ENCODE data around the gene MRPL21.
"Not testable (repeated sequence)": the region's sequence is repeated elsewhere in the genome, so short reads cannot be mapped to it uniquely, and the experiment has no call there.

The MRPL21 gene

DNA sequence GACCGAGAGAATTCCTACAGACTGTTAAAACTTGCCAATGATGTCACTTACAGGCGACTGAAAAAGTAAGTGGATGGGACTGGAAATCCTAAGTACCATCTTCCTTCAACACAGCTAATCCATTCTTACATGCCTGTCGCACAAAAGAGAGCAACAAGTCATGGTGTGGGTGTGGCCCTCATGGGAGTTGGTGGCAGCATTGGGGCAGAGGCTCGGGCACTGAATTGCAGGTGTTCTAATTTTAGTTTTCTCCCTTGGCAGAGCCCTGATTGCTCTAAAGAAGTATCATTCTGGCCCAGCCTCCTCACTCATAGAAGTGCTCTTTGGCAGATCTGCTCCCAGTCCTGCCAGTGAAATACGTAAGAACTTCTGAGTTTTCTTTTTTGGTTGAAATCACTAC, 4.6 kb upstream of the MRPL21 start:
- DNase-seq, result no peak

DNA sequence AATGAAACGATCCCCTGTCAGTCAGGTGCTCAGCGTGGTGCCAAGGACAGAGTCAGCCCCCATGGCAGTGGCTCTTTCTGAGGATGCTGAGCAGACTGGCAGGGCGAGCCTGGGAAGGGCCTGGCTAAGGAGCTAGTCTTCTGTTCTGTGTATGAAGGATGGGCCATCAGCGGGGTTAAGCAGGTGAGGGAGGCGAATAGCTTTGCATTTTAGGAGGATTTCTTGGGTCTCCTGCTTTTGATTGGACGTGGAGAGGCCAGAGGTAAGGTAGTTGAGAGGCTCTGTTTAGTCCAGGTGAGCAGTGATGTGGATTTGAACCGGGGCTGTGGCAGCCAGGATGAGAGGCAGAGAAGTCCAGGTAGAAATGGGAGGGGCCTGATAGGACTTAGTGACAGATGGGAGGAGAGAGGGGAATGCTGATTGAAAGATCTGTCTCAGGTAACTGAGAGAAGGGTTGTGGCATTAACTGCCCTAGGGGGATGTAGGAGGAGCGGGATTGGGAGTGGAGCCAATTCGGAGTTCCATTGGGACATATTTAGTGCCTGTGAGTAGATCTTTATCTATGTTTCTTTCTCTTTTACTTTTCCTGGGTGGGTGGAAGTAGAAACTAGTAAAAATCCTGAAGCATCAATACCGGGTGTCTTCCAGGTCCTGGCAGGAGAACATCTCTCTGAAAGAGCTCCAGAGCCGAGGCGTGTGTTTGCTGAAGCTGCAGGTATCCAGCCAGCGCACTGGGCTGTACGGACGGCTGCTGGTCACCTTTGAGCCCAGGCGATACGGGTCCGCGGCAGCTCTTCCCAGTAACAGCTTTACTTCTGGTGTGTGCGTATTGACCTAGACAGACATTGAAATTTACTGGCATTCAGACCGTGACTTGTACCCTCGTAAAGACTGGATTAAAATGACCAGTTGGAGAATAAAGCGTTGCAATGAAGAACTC, 2.1 kb upstream of the MRPL21 start:
- no peak for DNase-seq

DNA sequence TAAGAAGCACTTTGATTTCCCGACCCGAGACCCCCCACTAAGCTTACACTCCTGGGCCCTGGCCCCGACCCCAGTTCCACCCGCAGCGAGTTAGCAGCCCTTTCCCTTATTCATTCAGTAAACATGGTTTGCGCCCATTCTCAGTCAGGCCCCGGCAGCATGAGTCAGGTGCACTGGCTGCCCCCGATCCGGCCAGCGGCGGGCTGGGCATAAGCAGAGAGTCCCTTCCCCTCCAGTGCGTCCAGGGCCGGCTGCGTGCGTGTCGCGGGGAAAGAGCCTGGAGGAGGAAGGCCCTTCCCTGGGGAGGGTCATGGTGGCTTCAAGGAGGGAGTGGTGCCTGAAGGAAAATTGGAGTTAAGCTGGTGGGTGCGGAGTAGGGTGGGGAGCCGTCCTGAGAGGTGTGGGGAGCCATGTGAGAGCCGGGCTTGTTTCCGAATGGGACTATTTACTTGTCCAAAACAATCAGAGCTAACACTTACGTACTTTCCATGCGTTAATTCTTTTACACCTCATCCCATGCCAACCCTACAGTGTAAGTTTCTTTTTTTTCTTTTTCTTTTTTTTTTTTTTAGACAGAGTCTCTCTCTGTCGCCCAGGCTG, 716 bp upstream of the MRPL21 start:
- peak; percentile 3 for DNase-seq

DNA sequence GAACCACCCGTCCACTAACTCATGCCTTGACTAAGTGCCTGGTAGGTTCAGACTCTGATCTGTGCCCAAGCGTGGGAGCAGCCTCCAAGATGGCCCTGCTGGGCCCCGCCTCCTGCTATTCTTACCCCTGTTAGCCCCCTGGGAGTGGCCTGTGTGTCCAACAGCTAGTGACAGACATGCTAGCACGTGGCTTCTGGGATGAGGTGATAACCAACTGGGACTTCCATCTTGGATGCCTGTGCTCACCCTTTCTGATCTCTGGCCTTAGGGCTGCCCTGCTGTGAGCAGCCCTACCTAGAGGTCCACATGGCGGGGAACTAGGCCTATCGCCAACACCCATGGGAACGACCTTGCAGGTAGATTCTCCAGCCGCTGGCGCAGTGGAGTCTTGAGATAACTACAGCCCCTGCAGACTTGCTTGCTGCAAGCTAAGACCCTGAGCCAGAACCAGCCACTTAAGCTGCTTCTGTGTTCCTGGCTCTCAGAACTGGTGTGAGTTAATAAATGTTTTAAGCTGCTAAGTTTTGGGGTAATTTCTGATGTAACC, 2.7 kb downstream of the MRPL21 start:
- DNase-seq, result no peak

DNA sequence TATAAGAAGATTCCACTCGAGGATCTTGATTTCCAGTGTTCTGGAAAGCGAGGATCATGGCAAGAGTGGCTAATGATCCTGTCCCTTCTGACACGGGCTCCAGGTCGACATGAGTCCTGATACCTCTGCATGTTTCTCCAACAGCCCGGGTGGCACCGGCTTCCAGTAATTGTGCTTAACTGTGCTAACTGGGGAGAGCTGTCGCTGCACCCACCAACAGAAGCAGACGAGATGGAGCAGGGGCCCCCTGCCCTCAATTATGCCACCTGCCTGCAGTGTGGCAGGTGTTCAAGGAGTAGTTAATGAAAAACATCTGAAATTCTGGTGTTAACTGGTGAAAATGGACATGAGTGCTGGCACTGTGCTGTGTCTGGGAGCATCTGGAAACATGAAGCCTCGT, 6.2 kb downstream of the MRPL21 start:
- DNase-seq, result no peak

DNA sequence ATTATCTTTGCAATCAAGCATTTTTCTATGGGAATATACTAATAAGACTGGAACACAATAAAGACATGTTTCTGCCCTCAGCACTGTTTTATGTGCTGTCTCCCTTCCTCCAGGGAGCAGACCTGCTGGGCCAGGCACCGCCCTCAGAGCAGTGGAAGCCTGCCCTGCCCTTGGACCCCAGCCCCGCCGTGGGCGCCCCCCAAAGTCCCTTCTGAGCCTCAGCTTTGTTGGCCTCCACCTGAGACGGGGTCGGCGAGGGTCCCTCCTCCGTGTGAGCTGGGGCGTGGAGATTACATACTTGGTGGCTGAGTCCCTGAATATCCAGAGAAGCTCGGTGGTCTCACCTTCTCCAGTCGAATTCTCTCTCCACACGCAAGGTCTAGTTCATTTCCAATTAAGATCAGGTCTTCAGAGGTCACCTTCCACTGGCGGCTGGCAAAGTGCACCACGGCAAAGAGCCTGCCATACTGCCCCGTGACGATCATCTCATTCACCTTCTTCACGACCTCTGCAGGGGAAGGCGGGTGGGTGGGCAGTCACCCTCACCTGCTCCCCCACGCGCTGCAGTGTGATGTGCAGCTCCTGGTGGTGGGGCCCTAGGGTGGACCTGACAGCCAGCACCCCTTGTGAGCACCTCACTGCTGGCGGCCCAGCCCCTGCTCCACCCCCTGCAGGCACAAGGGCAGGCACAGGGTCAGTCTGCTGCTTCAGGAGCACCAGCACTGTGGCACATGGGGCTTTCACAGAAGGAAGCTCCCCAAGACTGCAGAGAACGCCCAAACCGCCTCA, 7.3 kb downstream of the MRPL21 start:
- no peak for DNase-seq

DNA sequence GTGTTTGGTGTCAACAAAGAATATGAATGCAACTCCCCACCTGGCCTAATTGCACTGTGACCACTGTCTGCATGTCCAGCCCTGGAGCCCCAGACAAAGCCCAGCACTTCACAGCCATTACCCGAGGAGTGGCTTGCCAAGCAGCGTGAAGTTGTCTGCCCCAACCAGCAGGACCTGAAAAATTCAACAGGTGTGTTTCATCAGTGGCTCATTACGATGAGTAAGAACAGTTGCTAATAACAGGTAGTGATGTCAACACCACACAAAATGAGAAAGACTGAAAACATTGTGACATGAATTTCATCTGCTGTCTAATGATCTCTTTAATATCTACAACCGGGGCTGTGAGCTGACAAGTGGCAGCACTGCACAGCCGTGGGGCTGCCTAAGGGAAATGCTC, 10.3 kb downstream of the MRPL21 start:
- no peak for DNase-seq

DNA sequence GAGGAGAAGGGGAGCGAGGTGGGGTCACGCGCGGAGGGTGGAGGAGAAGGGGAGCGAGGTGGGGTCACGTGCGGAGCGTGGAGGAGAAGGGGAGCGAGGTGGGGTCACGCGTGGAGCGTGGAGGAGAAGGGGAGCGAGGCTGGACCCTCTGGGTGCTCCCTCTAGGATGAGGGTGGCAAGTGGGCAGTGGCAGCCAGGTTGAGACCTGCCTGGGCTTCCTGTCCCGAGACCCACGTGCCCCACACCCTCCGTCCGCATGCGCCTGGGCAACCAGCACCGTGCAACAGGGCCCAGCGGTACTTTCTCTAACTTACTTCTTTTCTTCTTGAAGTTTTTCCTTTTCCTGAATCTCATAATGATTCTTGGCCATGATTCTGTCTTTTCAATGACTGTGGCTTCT, 11.1 kb downstream of the MRPL21 start:
- no peak for DNase-seq

DNA sequence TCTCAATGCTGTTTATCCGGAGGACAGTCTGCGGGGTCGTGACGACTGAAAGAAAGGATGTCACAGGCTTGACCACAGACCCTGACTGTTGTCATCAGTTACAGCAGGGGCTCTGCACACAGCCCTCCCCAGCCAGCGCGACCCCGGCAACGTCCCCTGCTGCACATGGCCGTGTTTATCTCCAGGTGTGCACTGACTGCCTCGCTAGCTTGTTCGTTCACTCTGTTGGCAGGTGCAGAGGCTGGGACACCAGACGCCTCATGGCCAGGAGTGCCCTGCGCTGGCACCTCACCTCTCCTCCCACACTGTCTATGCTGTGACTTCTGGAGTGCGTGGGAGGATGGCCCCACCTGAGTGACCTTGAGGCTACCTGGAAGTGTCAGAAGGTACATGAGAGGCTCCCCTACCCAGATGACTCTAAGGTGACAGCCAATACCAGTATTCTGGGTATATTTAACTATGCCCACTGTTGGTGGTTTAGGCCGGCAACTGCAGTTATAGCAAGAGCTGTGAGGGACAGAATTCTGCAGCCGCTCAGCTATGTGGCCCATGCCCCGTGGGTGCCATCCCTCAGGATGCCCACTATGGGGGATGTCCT, 12.2 kb downstream of the MRPL21 start:
- DNase-seq, result no peak

DNA sequence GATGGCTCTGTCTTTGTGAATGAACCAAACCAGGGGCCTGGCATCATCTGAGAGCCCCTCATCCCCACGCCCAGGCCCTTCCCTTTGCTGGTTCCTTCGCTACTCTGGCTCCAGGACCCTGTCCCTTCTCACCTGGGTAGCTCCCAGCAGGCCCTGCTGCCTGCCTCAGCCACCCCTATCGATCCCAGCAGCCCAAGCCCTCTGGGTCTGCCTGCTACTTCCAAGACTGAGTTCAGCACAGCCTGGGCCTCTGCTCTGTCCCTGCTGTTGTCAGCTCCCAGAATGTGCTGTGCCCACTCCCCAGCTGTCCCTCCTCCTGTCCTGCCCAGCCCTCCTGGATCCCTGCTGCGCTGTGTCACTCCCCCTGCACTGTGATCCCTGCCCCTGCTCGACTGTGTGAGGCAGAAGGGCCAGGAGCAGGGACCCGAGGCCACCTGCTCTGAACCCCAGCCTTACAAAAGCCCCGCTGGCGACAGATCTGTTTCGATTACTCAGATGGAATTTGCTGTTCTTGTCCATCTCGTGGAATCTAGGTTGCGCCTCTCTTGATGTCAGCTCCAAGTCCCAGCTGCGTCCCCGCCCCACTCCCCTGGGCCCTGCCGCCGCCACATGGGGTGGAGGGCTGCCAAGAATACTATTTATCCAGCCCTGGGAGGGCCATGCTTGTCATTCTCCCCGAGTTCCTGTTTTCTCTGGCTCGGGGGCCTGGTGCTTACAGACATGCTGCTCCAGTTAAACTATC, 13.0 kb downstream of the MRPL21 start:
- DNase-seq, result peak; percentile 94

DNA sequence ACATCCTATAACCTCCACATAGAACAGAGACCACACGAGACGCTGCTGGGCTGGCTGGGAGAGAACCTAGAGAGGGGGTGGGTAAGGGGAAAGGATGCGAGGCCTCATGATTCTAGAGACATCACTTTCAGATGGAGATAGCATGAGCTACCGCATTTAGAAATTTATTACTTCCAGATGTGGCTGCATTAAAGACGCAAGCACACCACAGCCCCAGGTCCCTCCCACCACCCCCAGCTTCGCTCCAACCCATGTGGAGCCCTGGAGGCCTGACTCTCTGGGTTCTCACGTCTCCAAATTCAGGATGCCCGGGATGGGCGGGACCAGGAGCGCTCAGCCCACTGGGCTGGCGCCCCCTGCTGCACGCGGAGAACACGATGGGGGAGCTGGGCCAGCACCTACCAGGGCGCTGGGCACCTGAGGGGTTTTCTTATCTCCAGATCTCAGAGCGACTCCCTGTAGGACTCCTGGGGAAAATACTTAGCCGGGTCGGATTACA, 13.6 kb downstream of the MRPL21 start:
- DNase-seq, result peak; percentile 99

DNA sequence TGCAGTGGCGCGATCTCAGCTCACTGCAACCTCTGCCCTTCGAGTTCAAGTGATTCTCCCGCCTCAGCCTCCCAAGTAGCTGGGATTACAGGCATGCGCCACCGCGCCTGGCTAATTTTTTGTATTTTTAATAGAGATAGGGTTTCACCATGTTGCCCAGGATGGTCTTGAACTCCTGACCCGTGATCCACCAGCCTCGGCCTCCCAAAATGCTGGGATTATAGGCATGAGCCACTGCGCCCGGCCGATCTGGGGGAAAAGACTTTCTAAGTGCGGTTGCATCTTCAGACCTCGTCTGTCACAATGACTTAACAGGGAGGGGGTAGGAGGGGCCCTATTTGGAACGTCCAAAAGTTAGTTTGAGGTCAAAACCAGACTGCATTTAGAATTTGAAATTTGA, 18.8 kb downstream of the MRPL21 start:
- DNase-seq, result not testable (repeated sequence)

DNA sequence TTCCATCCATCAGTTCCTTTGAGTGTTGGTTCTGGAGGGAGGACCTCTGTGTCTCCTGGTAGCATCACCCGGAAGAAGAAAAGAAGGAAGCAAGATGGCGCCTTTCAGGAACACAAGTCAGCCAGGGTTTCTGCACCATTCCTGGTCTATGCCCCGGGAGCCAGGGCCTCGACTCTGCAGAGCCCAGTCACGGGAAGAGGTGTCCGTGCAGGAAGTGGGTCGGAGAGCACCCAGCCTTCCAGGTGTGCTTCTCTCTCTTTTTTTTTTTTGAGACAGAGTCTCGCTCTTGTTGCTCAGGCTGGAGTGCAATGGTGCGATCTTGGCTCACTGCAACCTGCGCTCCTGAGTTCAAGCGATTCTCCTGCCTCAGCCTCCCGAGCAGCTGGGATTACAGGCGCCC, 21.2 kb downstream of the MRPL21 start:
- DNase-seq, result no peak

DNA sequence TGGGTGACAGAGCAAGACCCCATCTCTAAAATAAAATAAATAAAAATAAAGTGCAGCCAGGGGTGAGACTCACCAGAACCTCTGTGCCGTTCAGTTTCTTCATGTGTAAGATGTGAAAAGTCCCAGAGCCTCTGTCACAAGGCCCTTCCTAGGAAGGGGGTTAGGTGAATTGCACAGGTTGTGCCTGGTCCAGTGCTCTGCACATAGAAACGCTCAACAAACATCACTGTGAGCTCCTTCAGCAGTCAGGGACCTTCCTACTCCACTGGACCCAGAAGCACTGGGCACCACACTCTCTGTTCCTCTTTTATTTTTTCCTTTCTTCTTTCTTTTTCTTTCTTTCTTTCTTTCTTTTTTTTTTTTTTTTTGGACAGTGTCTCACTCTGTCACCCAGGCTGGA, 22.3 kb downstream of the MRPL21 start:
- no peak for DNase-seq

DNA sequence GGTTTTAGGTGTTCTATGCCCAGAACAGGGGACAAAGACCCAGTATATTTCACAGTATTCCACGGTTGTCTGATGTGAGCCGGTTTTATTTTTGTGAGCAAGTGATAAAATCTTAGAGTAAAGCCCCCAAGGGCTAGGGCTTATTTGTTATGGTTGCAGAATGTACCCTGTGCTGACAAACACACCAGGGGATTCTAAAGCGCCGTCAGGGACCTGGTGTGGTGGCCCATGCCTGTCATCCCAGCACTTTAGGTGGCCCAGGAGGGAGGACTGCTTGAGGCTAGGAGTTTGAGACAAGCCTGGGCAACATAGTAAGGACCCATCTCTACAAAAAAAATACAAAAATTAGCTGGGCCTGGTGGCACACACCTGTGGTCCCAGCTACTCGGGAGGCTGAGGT, 22.8 kb downstream of the MRPL21 start:
- DNase-seq, result no peak

DNA sequence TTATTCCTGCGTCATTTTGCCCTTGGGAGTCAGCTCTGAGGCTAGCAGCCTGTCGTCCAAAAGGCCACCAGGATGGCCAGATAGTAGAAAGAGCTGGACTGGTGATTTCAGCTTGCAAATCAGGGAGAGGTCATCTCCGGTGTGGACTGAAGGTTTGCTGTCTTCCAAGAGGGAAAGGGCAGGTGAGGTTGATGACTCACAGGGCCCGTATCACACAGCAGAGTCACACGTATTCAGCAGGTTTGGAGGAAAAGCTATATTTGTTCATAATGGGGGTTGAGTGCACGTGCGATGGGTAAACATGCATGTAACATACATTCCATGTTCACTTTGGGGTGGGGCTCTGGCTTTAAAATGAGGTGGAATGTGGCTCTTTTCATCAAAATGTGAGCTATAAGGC, 25.6 kb downstream of the MRPL21 start:
- DNase-seq, result no peak

DNA sequence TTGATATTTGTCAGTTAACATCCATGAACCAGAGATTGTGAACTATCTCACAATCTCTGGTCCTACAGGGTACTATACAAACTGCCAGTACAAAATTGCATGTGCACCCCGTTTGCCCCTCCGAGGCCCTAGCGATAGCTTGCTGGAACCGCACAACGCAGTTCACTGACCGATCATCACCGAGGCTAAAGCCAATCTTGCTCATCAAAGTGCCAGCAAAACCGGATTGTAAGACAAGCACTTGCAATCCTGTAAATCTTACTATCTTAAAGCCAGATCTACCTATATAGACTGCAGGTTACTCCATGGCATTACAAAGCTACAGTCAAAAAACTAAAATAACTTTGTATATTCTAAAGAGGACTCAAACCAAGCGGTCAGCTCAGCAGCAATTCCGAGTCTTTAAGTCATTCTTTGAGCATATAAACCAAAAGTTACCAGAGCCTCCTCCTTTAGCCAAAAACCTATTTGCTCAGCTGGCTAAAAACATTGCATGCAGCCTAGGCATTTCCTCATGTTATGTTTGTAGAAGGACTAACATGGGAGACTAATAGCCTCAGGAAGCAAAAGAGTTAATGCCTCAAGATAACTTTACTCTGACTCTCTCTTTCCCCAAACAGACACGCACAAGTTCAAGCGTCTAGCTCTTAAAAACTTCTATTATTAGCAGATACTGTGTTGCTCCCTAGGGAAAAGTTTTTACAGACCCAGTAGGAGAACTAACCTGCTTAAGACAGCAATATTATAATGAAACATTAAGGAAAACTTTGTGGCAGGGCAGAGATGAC, 31.2 kb downstream of the MRPL21 start:
- peak; percentile 54 for DNase-seq

DNA sequence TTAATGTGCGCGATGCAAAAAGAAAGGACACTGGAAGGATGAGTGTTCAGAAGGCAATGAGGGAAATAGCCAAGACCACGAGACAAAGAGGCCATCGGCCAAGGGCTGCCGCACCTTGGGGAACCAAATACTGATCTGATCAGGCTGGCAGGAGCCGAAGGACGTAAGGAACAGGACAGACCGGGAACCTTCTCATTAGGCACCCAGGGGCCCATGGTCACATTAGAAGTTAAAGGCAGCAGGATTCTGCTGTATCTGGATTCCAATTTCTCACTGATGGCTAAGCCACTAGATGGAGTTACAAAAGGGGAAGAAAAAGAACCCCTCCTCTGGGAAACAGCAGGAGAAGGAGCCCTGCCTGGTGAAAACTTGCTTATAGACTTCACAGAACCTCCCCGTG, 33.2 kb downstream of the MRPL21 start:
- no peak for DNase-seq

DNA sequence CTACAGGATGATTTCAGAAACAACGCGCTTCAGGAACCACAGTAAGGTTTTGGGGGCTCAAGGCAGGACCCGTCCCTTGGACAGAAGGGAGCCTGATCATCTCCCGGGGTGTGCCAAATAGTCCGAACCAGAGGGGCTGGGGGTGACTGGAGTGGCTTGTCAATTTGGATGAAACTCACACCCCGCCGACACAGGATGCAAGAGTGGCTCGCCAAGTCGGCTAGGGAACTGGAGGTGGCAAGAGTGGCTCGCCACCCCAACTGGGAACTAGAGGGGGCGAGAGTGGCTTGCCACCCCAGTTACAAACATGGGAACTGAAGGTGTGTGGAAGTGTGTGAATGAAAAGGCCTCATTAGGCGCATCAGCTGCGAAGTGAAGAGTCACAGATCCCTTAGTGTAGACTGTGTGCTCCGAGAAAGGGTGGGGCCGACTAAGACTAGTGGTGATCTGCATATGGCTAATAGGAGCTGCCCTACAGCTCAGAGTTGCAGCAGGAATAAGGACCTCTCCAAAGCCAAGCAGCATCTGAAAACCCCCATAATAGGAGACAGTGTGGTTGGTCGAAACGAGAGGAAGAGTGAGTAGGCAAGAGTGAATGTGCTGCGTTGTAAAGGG, 35.3 kb downstream of the MRPL21 start:
- DNase-seq, result no peak

DNA sequence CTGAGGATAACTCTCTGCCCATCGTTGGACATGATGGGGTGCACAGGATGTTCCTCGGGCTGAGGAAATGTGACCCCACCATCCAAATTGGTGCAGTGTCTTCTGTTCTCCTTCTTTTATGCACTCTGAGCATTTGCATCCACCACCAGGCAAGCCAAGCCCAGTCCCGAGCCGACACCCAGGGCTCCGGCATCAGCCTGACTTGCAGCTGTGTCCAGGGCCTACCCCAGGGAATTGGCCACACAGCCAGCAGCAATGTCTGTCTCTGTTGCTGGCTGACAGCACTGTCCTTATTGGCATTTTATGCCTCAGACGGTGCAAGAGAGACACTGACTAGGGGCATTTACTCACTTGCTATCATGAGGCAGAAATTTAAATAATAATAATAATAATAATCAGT, 36.6 kb downstream of the MRPL21 start:
- DNase-seq, result no peak

DNA sequence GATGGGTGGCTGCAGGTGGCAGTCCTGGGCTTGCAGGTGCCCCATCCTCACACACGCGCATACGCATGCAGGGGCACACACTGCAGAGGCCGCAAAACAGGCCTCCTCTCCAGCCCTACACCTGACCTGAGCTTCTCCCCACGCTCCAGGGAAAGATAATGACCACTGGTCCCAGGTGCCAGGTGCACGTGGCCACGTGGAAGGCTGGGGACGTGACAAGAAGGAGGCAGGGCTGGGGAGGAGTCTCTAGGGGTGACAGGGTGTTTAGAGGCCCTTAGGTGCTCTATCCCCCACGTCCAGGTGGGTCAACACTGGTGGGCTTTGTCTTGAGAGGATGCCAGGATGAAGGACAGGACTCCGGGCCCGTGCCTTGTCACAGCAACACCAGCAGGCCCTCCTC, 38.4 kb downstream of the MRPL21 start:
- no peak for DNase-seq

All from fibroblast of upper back skin (primary cell).